GM18498 (cell line): Measurements from ENCODE around the gene WASF2.
A peak's percentile ranks its signal among the peaks of the same experiment; 100 is the strongest.
"Not testable (repeated sequence)": the region's sequence is repeated elsewhere in the genome, so short reads cannot be mapped to it uniquely, and the experiment has no call there.

ENCODE experiments used
- ATAC-seq: cut with Tn5 transposase; IDR thresholded peaks from one replicate; pipeline ENCODE4 v1.9.1; 2021; ENCODE audit warnings: mild to moderate bottlenecking, moderate library complexity; ENCODE audit not compliant: unreplicated experiment

The WASF2 gene

GRCh38 chr1:27455139-27455811 is 34.7 kb downstream of the WASF2 start:
- ATAC-seq = no peak

- ATAC-seq = no peak
Measured at GRCh38 chr1:27454610-27455009, 35.4 kb downstream of the WASF2 start.

GRCh38 chr1:27451343-27451742 is 38.6 kb downstream of the WASF2 start:
- ATAC-seq = no peak

GRCh38 chr1:27448982-27449381 is 41.0 kb downstream of the WASF2 start:
- no peak for ATAC-seq

GRCh38 chr1:27447883-27448282 is 42.1 kb downstream of the WASF2 start:
- no peak for ATAC-seq

- no peak for ATAC-seq
Measured at GRCh38 chr1:27447399-27447798, 42.6 kb downstream of the WASF2 start.

GRCh38 chr1:27446496-27447020 is 43.4 kb downstream of the WASF2 start:
- no peak for ATAC-seq

GRCh38 chr1:27445177-27445936 is 44.6 kb downstream of the WASF2 start:
- ATAC-seq = peak; percentile 46

- ATAC-seq = no peak
Measured at GRCh38 chr1:27444632-27445031, 45.3 kb downstream of the WASF2 start.

GRCh38 chr1:27439150-27439549 is 50.8 kb downstream of the WASF2 start:
- ATAC-seq = no peak

GRCh38 chr1:27438621-27439061 is 51.3 kb downstream of the WASF2 start:
- ATAC-seq = no peak

GRCh38 chr1:27436204-27437159 is 53.5 kb downstream of the WASF2 start:
- no peak for ATAC-seq

- no peak for ATAC-seq
Measured at GRCh38 chr1:27435566-27436203, 54.3 kb downstream of the WASF2 start.

- no peak for ATAC-seq
Measured at GRCh38 chr1:27433706-27434105, 56.3 kb downstream of the WASF2 start.

GRCh38 chr1:27432725-27433124 is 57.2 kb downstream of the WASF2 start:
- ATAC-seq = not testable (repeated sequence)

GRCh38 chr1:27431601-27431940 is 58.4 kb downstream of the WASF2 start:
- ATAC-seq = no peak

GRCh38 chr1:27430903-27431600 is 58.9 kb downstream of the WASF2 start:
- ATAC-seq = no peak

GRCh38 chr1:27429029-27429425 is 60.9 kb downstream of the WASF2 start:
- ATAC-seq = no peak

GRCh38 chr1:27428316-27429028 is 61.5 kb downstream of the WASF2 start:
- no peak for ATAC-seq
